ENCODE data around the gene NR1H4.
"Not testable (repeated sequence)": the region's sequence is repeated elsewhere in the genome, so short reads cannot be mapped to it uniquely, and the experiment has no call there.

The NR1H4 gene

DNA sequence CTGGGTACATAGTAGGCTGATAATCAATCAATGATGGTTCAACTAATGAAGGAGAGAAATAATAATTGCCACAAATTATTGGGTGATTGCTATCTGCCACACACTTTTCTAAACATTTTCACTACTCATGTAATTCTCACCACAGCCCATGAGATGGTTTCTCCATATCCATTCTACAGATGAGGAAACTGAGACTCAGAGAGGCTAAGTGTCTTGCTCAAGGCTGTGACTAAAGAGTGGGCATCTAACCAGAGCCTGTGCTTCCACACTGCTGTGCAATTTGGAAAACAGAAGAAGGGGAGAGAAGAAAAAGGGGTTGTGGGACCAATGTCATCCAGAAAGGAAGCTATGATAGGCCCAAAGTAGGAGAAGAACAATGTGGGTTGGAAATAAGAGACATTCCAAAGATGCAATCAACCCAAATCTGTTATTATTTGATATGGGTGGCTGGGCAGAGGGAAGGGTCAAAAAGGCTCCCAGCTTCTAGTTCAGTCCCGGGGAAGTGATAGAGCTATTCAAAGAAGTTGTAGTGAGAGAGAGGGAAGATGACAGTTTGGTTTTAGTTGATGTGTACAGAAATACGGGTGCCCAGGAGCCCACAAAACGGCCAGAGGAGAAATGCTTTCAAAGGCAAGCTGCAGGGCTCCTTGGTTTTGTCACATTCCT is 483 bp upstream of the NR1H4 start:
- DNase-seq (ENCODE audit: low spot score) = no peak

- DNase-seq (ENCODE audit: low spot score) = no peak
Measured at GRCh38 chr12:100474617-100475016, 951 bp downstream of the NR1H4 start.

DNA sequence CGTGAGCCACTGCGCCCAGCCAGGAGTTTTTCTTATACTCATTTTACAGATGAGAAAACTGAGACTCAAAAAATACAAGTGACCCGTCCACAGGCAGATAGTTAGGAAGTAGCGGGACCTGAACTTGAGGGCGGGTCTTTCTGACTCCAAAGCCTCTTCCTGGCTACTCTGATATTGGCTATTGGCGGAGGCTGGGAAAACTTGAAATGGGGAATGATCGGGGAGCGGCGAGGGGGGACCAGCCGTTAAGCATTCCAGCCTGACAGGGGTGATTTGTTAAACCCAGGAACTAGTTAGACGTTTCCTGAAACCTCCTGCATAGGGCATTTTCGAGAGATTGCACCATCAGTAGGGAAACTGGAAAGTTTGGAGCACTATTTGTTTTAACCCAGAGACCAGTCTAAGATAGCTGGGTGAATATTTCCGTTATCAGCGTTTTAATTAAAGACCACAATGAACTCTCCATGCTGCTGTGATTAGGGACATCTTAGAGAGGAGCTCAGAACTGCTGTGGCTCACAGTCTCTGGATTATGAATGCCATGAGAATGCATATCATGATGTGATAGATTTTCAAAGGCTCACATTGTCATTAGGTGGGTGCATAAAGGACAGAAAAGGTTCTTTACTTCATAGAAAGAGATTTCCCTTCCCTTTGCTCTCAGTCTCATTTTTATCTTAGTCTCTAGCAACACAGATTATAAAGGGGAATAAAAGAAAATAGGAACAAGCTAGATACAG is 2.5 kb downstream of the NR1H4 start:
- DNase-seq (ENCODE audit: low spot score) = no peak

- no peak for DNase-seq (ENCODE audit: low spot score)
Measured at GRCh38 chr12:100481021-100481420, 7.4 kb downstream of the NR1H4 start.

DNA sequence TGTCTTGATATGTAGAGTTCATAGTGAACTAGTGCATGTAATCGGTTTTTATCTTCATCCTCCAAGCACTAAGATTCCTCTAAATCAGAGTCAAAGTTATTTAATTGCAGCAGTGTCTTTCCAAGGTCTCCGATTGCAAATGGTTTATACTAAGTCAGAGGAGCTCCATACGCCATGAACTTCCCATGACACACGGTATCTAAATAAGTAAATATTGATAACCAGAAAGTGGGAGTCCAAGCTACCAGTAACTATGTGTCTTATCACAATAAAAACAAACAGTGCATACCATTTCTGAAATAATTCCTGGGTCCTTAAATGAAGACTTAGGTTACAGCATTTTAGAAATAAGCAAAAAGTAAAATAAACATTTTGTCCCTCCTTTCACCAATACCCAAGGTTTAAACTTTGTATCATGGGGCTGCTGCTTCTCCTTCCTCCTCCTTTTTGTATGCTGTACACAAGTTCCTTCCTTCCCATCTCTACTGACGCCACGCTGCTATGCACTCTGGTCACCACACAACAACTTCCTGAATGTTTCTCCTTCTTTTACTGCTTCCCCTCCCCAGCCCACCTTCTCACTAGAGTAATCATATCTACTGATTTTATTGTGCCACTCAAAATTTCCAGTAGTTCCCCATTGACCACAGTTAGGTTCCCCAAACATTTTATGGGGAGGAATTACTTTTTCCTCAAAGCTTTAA is 10.7 kb downstream of the NR1H4 start:
- no peak for DNase-seq (ENCODE audit: low spot score)

GRCh38 chr12:100484891-100485471 is 11.3 kb downstream of the NR1H4 start:
- no peak for DNase-seq (ENCODE audit: low spot score)

DNA sequence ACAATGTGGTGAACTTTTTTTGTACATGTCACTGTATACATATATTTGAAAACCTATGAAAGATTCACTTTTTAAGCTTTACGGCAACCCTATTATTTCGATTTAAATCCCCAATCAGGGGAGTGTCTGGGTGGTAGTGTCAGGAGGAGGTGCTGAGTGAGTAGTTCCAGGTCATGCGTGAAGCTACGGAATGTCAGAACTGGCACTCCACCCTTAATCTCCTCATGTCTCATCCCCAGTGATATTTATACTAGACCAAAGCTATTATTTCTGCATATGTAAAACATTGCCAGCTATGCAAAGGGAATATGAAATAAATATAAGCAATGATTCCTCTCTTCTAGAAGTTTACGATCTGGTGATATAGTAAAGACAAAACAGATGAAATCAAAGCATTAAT is 12.3 kb downstream of the NR1H4 start:
- DNase-seq (ENCODE audit: low spot score) = no peak

DNA sequence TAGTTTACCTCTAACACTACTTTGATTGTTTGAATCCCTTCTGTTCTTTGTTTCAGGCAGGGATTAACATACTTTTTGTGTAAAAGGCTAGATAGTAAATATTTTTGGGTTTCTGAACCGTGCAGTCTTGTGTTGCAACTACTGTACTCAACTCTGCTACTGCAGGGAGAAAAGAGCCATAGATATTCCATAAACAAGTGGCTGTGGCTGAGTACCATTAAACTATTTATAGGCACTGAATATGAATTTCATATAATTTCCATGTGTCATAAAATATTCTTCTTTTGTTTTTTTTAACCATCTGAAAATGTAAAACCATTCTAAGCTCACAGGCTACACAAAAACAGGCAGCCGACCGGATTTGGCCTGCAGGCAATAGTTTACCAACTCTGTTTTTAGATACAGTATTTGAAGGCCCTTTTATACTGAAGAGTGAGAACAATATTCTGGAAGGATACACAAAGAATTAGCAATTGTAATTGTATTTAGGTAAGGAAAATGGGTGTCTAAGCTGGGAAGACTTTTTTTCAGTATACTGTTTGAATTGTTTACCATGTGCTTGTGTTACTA is 15.7 kb downstream of the NR1H4 start:
- DNase-seq (ENCODE audit: low spot score) = no peak

DNA sequence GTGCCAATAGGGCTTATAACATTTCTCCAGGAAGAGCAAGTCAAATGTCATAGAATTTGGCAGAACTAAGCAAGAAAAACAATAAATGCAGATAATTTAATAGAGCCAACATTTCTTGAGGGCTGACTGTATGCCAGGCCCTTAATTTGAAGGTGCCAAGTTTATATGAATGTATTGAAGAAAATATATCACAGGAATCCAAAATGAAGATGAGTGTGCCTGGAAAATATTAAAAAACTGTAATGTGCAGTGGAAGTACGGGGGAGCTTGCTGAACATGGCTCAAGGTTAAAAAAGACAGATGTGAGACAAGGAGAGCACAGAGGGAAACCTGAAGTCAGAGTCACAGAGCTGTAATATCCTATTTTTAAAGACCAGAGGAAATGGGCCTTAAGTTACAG is 16.4 kb downstream of the NR1H4 start:
- DNase-seq (ENCODE audit: low spot score) = no peak

DNA sequence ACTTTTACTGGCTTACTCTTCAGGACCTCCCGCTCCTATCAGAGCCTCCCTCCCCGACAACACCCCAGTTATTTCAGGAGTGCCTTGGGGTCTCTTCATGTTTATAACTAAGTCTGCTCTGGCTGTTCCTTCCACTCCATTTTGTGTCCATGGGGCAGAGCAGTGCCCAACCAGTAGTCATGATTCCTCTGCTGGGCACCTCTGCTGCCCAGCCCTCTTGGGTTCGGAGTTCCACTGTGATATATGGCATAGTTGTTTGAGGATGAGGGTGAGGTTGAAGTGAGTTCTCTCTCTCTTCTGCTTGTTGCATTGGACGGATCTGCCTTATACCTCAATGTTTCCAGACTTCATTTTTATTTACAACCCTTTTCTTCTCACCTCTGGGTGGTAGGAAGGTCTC is 17.4 kb downstream of the NR1H4 start:
- DNase-seq (ENCODE audit: low spot score) = no peak

- no peak for DNase-seq (ENCODE audit: low spot score)
Measured at GRCh38 chr12:100493396-100494012, 19.8 kb downstream of the NR1H4 start.

GRCh38 chr12:100494026-100494425 is 20.4 kb downstream of the NR1H4 start:
- no peak for DNase-seq (ENCODE audit: low spot score)

DNA sequence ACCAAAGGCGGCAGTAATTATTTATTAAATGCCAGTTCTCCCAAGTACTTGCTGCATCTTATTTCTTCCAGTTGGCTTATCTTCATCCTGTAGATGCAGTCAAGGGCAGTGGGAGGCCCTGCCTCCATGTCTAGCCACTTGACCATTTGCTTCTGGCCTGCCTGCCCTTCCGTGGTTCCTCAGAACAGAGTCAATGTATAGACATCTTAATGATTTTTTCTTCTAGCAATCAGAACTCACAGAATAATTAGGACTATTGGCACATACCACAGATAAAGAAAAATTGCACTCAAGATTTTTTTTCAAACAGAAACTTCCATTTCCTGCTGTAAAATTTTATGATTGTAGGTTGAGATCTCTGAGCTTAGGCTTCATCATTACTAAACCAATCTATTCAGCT is 20.9 kb downstream of the NR1H4 start:
- DNase-seq (ENCODE audit: low spot score) = no peak

DNA sequence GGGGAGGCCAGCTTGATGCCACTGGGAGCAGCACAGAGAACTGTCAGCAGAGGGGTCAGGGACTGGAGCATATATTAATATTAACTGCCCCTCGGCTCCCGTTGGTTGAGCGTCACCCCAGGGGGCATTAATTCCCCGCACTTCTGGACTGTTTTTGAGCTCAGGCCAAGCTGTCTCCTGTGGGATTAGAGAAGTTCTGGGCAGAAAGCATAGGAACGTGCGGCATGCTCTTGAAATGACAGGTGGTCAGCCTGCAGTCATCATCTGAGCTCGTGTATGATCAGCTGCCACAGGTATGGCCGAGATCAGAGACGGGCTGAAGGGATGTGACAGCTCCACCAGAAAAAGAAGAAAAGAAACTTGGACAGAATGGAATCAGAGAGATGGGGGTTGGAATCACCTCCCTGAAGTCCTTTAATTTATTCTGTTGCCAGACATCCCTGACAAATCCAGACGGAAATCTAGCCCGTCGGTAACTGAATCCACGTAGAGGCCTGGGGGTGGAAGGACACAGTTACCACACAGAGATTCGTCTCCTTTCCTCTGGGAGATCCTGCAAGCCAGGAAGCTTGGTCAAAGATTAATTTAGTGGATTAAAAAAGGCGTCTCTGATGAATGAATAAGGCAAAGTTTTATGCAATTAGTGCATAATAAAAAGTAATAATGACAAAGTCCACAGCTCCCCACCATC is 23.6 kb downstream of the NR1H4 start:
- no peak for DNase-seq (ENCODE audit: low spot score)

GRCh38 chr12:100498141-100498540 is 24.5 kb downstream of the NR1H4 start:
- no peak for DNase-seq (ENCODE audit: low spot score)

DNA sequence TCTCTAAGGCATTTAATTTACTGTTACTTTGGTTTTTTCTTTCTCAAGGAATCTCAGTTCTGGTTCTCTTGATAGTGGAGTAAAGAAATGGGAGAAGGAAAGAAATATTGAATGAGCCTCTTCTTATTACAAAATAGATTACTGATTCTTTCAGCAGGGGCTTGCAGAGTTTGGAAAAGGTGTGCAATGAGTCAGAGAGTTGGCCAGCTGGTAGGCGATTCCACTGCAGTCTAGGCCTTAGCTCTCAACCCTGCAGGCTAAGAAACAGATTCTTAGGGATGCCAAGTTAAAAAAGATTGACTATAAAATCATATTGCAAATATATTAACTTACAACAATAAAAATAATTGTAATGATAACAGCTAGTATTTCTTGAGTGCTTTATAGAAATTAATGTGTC is 25.8 kb downstream of the NR1H4 start:
- no peak for DNase-seq (ENCODE audit: low spot score)

DNA sequence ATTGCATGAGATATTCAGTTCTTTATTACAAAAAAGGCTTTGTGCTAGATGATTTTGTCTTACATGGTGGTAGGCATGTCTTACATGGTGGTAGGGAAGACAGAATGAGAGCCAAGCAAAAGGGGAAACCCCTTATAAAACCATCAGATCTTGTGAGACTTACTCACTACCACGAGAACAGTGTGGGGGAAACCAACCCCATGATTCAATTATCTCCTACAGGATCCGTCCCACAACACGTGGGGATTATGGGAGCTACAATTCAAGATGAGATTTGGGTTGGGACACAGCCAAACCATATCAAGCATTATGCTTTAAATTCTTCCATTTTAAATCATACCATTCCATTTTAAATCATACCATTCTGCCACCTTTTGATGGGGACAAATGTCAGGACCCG is 29.1 kb downstream of the NR1H4 start:
- not testable (repeated sequence) for DNase-seq (ENCODE audit: low spot score)

DNA sequence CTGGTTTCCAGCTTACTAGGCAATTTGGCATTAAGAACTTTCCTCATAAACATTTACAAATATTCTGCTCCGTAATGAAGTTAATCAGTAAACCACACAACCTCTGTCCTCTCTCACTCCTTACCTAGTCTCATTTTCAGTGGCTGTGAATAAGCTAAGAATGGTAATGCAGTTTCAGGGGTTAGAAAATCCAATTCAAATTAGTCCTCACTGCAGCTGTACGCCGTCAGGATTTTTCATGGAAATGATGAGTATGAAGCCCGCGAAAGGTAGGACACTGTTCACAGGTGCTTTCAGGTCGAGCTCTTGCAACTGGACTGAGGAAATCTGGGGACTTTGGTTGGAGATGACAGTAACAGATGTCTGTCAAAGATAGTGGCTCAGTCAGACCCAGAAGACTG is 29.6 kb downstream of the NR1H4 start:
- no peak for DNase-seq (ENCODE audit: low spot score)

DNA sequence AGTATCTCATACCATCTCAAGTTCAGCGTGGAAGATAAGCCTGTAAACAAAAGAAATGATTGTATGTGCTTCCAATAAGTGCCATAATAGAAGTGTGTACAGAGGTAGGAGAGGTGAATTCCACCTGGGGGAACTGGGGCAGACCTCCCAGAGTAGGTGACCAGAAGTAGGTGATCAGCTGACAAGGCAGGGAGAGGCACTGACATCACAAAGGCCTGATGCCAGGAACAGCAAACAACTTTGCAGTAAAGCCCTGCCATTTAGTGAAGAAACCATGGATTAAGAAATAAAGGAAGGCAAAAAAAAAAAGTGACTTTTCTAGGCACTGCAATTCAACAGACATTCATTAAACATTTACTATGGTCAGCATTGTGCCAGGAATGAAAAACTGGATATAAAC is 31.1 kb downstream of the NR1H4 start:
- no peak for DNase-seq (ENCODE audit: low spot score)

GRCh38 chr12:100508751-100509150 is 35.1 kb downstream of the NR1H4 start:
- no peak for DNase-seq (ENCODE audit: low spot score)

DNA sequence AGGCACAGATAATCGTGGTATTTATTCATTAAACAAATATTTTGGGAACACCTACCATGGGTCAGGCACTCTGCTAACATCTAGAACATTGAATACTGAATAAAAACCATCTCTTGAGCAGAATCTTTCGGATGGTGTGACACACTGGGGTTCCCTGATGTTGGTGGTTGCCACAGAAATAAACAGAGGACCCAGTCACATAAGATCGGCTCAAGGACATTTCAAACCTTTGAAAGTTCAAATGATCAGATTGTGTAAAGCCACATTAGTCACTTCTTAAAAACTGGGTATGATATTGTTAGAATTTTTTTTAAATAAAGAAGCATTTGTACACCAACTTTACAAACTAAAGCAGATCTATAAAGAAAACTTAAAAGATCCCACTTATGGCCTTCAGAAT is 39.0 kb downstream of the NR1H4 start:
- DNase-seq (ENCODE audit: low spot score) = no peak

DNA sequence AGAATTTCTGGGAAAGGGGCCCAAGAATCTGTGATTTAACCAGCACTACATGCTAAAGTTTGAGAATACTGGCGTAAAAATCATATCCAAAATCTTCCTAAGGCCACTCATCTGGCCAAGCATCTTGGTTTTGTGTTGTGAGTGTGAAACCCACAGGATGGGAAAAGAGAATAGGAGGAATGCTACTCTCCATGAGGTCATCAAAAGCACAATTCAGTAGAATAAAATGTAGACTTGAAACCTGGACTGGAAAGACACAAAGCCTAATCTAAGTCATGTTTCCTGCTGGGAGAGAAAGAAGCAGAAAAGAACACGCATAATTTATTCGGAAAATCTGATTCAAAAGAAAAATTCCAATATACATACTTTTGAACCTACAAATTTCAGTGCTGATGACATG is 42.3 kb downstream of the NR1H4 start:
- no peak for DNase-seq (ENCODE audit: low spot score)
